ENCODE measurements around the gene PCP4L1. TPM values are rescaled to one million over a fixed set of nuclear protein-coding genes. Genes with fewer than 3 reads are reported as not detected.

PCP4L1 gene
- total RNA-seq, 1 donor, result not detected

- TF ChIP-seq CTCF (IDR thresholded peaks at IDR 0.05; ENCODE audit: insufficient read depth, low read depth, low read length), result no peak
- DNase-seq (ENCODE audit: low read depth), result no peak
- no peak overlapping the region for H3K4me3 ChIP-seq (ENCODE audit: low read depth, low read length)
These were observed 28.6 kb upstream of the PCP4L1 start for GRCh38 chr1:161229896-161230295.

GRCh38 chr1:161230762-161231161, 27.8 kb upstream of the PCP4L1 start:
- no peak for DNase-seq (ENCODE audit: low read depth)
- TF ChIP-seq CTCF (IDR thresholded peaks at IDR 0.05; ENCODE audit: insufficient read depth, low read depth, low read length), result no peak
- no peak overlapping the region for H3K4me3 ChIP-seq (ENCODE audit: low read depth, low read length)

DNA sequence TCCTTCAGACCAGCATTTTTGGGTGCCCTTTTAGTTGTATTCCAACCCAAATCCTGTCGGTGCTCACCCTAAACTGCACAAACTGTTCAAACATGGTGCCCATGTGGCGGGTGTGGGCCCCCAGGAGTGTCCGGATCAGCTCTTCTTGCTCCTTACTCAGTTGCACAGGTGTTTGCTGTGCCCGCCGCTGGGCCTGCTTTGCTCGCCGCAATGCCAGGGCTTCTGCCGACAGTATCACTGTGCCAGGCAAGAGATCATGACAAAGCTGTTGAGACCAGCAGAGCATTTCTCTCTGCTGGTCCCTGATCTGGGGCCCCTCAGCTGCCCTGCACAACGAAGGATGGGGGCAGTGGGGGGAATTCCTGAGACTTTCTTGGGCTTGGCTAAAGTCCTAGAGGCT, 25.4 kb upstream of the PCP4L1 start:
- TF ChIP-seq CTCF (IDR thresholded peaks at IDR 0.05; ENCODE audit: insufficient read depth, low read depth, low read length), result no peak
- no peak overlapping the region for H3K4me3 ChIP-seq (ENCODE audit: low read depth, low read length)
- no peak for DNase-seq (ENCODE audit: low read depth)

- DNase-seq (ENCODE audit: low read depth), result no peak
- H3K4me3 ChIP-seq (ENCODE audit: low read depth, low read length), result no peak overlapping the region
- no peak for TF ChIP-seq CTCF (IDR thresholded peaks at IDR 0.05; ENCODE audit: insufficient read depth, low read depth, low read length)
These were observed 22.4 kb upstream of the PCP4L1 start for GRCh38 chr1:161235957-161236775.

- TF ChIP-seq CTCF (IDR thresholded peaks at IDR 0.05; ENCODE audit: insufficient read depth, low read depth, low read length), result no peak
- no peak within 1 kb of the TSS for H3K4me3 ChIP-seq (ENCODE audit: low read depth, low read length)
- DNase-seq (ENCODE audit: low read depth), result no peak
These were observed 20.5 kb upstream of the PCP4L1 start, which contains the start of gene NR1I3 for GRCh38 chr1:161238039-161238473. NR1I3 (minus strand) TSS chr1:161238203; CDS start chr1:161236565, 1,638 bp downstream.

DNA sequence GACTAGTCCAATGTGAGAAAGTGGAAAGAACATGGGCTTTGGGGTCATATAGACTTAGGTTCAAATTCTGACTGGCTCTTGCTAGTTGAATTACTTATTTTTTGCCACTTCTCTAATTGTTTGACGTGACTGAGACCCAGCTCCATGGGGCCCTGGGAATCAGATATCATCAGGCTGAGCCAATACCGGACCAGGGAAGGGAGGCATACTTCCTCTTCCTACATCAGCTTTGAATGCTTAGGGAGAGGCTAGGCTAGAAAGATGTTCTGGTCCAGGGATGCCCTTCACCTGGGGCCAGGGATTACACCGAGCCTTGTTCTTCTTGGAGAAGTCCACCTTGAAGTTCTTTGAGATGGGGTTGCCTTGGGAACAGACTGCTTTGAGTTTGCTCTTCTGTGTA, 16.9 kb upstream of the PCP4L1 start:
- H3K4me3 ChIP-seq (ENCODE audit: low read depth, low read length), result no peak overlapping the region
- DNase-seq (ENCODE audit: low read depth), result no peak
- no peak for TF ChIP-seq CTCF (IDR thresholded peaks at IDR 0.05; ENCODE audit: insufficient read depth, low read depth, low read length)

Data from fibroblast of villous mesenchyme (primary cell).